Ascending aorta (tissue), 2 donors: ENCODE data around the gene GRIP1. TPM values are rescaled to one million over a fixed set of nuclear protein-coding genes. Genes with fewer than 3 reads are reported as not detected.

Source experiments
- DNase-seq, 2 donors: peaks; one replicate each; pipeline ENCODE4 v3.0.0-alpha.2; 2019; ENCODE audit warnings: low spot score in 2 of 2
- H3K27ac ChIP-seq, 2 donors: fragments of 200-600 bp; sonication (generic); one replicate each; pipeline ENCODE4 v1.5.1; 2016 to 2017; ENCODE audit warnings: mild to moderate bottlenecking in 1 of 2
- H3K27me3 ChIP-seq: fragments of 200-600 bp; sonication (generic); one replicate; pipeline ENCODE4 v1.5.1; 2017
- H3K36me3 ChIP-seq, 2 donors: fragments of 200-600 bp; sonication (generic); one replicate each; pipeline ENCODE4 v1.5.1; 2016
- H3K4me1 ChIP-seq, 2 donors: fragments of 200-600 bp; sonication (generic); one replicate each; pipeline ENCODE4 v1.5.1; 2016 to 2017; ENCODE audit warnings: mild to moderate bottlenecking in 1 of 2
- H3K4me3 ChIP-seq, 2 donors: fragments of 200-600 bp; sonication (generic); one replicate each; pipeline ENCODE4 v1.5.1; 2016 to 2017; ENCODE audit warnings: mild to moderate bottlenecking in 1 of 2
- H3K9me3 ChIP-seq, 2 donors: fragments of 200-600 bp; sonication (generic); one replicate each; pipeline ENCODE4 v1.5.1; 2016
- intact Hi-C: fragments of 100-400 bp; cut with DNase I; formaldehyde crosslinking; loops from one replicate; pipeline ENCODE4 v1.15.1; 2023
- total RNA-seq: library from RNA; depleted of rRNA; stranded (reverse); fragments of >200 nt; gene quantifications from one replicate; pipeline ENCODE4 v1.1.0, GENCODE V29; 2016
- TF ChIP-seq, protein P1 (sequence below), 3 experiments: fragments of 200-600 bp in 2 of 3; fragments of 450-650 bp in 1 of 3; sonication (generic) in 2 of 3; IDR thresholded peaks; one replicate each; pipeline ENCODE4 v1.5.1; 2016 to 2019; ENCODE audit warnings: antibody characterized with exemption in 3 of 3, mild to moderate bottlenecking in 1 of 3, moderate library complexity in 1 of 3

GRIP1 gene
- total RNA-seq, 1 donor from 2014 or later: not detected

DNA sequence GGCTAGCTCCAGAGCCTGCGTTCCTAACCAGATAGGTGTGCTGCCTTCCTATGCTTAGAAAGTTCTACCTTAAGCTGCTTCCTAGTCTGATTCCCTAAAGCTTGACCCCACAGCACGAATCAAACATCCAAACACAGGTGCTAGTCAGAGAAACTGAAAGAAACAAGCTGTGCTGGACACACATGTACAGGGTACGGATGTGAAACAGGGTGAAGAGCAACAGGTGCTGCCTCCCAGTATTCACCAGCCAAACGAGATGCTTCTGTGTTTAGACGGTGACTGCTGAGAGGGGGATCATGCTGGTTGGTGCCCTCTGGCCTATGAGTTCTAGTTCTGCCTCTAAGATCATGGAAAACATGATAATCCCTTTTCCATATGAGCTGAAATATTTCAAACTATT is 105.3 kb downstream of the GRIP1 start:
- Histone ChIP-seq H3K4me1 (no peaks in the 10 kb centered on the region), H3K4me3 (no peak overlapping the region), H3K27ac (no peak overlapping the region), H3K27me3 (no peaks in the 10 kb centered on the region), H3K36me3 (no peaks in the 10 kb centered on the region), H3K9me3 (no peaks in the 10 kb centered on the region)
- TF ChIP-seq, protein P1, sequence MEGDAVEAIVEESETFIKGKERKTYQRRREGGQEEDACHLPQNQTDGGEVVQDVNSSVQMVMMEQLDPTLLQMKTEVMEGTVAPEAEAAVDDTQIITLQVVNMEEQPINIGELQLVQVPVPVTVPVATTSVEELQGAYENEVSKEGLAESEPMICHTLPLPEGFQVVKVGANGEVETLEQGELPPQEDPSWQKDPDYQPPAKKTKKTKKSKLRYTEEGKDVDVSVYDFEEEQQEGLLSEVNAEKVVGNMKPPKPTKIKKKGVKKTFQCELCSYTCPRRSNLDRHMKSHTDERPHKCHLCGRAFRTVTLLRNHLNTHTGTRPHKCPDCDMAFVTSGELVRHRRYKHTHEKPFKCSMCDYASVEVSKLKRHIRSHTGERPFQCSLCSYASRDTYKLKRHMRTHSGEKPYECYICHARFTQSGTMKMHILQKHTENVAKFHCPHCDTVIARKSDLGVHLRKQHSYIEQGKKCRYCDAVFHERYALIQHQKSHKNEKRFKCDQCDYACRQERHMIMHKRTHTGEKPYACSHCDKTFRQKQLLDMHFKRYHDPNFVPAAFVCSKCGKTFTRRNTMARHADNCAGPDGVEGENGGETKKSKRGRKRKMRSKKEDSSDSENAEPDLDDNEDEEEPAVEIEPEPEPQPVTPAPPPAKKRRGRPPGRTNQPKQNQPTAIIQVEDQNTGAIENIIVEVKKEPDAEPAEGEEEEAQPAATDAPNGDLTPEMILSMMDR (IDR thresholded peaks at IDR 0.05): no peak
- no peak for DNase-seq
- intact Hi-C loops: no loop called here

DNA sequence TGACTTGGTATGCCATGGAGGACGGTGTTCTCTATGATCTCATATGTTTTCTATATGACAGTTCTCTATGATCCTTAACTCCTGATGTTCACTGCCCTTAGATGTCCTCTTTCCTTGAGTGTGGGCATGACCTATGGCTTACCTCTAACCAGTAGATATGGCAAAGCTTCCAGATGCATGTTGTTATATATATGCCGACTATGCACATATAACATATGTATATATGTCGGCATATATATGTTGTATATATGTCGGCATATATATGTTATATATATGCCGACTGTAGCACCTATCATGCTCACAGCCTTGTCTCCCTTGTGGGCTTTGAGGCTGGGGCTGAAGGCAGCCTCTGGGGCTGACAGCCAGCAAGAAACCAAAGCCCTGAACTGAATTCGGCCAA is 106.0 kb downstream of the GRIP1 start:
- H3K27ac ChIP-seq: no peak overlapping the region
- intact Hi-C loops: no loop called here
- no peaks in the 10 kb centered on the region for H3K4me1 ChIP-seq
- TF ChIP-seq, protein P1 (IDR thresholded peaks at IDR 0.05): no peak
- H3K4me3 ChIP-seq: no peak overlapping the region
- no peaks in the 10 kb centered on the region for H3K9me3 ChIP-seq
- DNase-seq: no peak
- H3K27me3 ChIP-seq: no peaks in the 10 kb centered on the region
- H3K36me3 ChIP-seq: no peaks in the 10 kb centered on the region

DNA sequence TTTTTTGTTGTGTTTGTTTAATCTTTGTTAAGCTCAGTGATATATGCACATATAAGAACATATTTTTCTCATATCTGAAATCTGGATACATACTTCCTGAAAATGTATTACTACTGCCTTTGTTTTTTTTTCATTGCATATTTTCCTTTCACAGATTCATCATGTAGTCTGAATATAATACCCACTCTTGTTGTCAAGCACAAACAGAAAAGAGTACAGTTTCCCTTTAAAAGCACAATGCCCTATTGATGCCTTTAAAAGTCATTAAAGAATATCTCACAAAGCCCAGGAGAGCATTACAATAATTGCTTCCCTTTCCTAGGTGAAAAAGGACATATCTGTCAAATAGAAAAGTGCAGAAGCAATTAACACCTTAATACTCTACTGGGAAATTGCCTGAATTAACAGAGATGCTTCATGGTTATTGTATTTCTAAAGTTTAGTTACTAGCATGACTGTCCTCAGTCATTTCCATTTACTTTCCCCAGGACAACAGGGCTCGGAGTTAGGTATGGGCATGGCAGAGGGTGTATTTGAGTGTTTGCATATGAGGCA is 107.4 kb downstream of the GRIP1 start:
- no peaks in the 10 kb centered on the region for H3K4me1 ChIP-seq
- no peaks in the 10 kb centered on the region for H3K36me3 ChIP-seq
- no peaks in the 10 kb centered on the region for H3K27me3 ChIP-seq
- H3K4me3 ChIP-seq: no peak overlapping the region
- TF ChIP-seq, protein P1 (IDR thresholded peaks at IDR 0.05): no peak
- no peak overlapping the region for H3K27ac ChIP-seq
- intact Hi-C loops: no loop called here
- H3K9me3 ChIP-seq: no peaks in the 10 kb centered on the region
- no peak for DNase-seq

DNA sequence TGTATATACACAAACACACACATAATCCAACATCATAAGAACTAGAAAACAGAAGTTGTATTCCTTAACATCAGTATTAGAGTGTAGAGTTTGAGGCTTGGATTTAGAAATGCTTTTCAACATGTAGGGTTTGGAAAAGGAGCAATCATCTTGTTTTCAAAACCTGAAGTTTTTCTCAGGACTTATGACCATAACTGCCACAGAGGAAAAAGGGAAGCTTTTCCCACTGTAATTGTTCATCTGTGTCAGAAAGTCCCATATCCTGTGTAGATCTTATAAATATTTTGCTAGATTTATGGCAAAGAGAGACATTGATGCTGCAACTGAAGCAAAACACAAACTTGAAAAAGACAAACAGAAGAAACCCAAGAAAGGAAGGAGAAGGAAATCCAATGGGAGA is 115.7 kb downstream of the GRIP1 start:
- TF ChIP-seq, protein P1 (IDR thresholded peaks at IDR 0.05): no peak
- Histone ChIP-seq H3K27me3 (no peaks in the 10 kb centered on the region), H3K36me3 (no peaks in the 10 kb centered on the region), H3K9me3 (peaks cover 11 to 22% of the 10 kb centered on the region in 2 donors), H3K4me1 (no peaks in the 10 kb centered on the region), H3K27ac (no peak overlapping the region), H3K4me3 (no peak overlapping the region)
- intact Hi-C loops: no loop called here
- no peak for DNase-seq

DNA sequence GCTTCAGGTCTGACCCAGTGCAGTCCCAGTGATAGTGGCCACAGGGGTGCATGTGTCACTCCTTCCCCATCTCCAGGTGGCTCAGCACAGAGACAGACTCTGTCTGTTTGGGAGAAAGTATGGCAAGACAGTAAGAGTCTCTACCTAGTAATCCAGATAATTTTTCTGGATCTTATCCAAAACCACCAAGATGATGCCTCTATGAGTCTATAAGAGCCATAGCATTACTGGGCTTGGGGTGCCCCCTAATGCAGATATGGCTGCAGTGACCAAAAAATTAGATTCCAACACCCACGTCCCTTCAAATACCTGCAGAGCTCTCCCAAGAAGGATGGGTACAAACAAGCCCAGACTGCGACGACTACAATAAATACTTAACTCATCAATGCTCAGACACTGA is 123.8 kb downstream of the GRIP1 start:
- no peaks in the 10 kb centered on the region for H3K27me3 ChIP-seq
- no peak overlapping the region for H3K27ac ChIP-seq
- TF ChIP-seq, protein P1 (IDR thresholded peaks at IDR 0.05): no peak
- no peak overlapping the region for H3K4me3 ChIP-seq
- intact Hi-C loops: no loop called here
- peaks cover 0 to 6% of the 10 kb centered on the region in 2 donors for H3K9me3 ChIP-seq
- no peak for DNase-seq
- H3K36me3 ChIP-seq: no peaks in the 10 kb centered on the region
- no peaks in the 10 kb centered on the region for H3K4me1 ChIP-seq

DNA sequence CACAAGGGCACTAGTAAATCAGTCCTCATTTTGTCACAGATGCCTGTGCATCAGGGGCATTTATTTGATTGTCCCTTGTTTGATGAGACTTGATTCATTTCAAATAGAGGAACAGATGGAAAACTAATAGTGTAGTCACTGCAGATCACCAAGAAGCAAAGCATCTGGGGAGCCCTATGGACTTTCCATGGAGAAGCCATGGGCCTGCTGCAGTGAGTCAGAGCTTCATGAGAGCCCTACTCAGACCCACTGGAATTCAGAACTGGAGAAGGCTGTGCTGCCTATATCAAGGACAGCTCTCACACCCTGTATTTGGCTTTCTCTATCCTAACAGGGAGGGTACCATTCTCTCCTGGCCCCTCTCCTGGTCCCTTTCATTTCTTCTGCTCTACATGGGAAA is 126.2 kb downstream of the GRIP1 start:
- no peaks in the 10 kb centered on the region for H3K9me3 ChIP-seq
- no peaks in the 10 kb centered on the region for H3K27me3 ChIP-seq
- H3K27ac ChIP-seq: no peak overlapping the region
- H3K36me3 ChIP-seq: no peaks in the 10 kb centered on the region
- no peak overlapping the region for H3K4me3 ChIP-seq
- TF ChIP-seq, protein P1 (IDR thresholded peaks at IDR 0.05): no peak
- DNase-seq: no peak
- intact Hi-C loops: no loop called here
- H3K4me1 ChIP-seq: no peaks in the 10 kb centered on the region
